NCI-H748 (cell line): Measurements from ENCODE around the gene UGT1A7.
"Not testable (repeated sequence)": the region's sequence is repeated elsewhere in the genome, so short reads cannot be mapped to it uniquely, and the experiment has no call there.

Experiments used
- DNase-seq: peaks from one replicate; lab custom pipeline; 2025; ENCODE audit not compliant: unreplicated experiment; lab: John Stamatoyannopoulos, UW

Gene UGT1A7

DNA sequence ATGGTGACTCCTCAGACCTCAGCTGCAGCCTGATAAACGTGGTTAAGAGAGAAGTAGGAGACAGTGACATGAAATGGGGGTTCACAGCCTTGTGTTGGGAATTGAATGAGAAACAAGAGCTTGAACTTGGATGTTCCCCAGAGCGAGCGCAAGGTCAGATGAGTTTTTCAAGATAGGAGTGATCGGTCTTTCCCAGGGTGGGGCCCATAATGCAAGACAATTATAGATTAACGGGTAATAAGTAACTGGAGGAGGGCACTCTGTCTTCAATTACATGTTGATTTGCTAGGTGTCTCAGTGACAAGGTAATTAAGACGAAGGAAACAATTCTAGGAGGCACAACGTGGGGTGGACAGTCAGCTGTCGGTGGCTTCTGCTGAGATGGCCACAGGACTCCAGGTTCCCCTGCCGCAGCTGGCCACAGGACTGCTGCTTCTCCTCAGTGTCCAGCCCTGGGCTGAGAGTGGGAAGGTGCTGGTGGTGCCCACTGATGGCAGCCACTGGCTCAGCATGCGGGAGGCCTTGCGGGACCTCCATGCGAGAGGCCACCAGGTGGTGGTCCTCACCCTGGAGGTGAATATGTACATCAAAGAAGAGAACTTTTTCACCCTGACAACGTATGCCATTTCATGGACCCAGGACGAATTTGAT, 31.0 kb downstream of the UGT1A7 start, which contains the start of gene UGT1A5:
Gene UGT1A5 (plus strand): TSS at position 297 of the 651 bp plus-strand sequence. CDS start 85 bp downstream, at position 382.
- no peak for DNase-seq

DNA sequence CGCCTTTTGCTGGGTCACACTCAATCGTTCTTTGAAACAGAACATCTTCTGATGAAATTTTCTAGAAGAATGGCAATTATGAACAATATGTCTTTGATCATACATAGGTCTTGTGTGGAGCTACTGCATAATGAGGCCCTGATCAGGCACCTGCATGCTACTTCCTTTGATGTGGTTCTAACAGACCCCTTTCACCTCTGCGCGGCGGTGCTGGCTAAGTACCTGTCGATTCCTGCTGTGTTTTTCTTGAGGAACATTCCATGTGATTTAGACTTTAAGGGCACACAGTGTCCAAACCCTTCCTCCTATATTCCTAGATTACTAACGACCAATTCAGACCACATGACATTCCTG, 31.5 kb downstream of the UGT1A7 start:
- DNase-seq, result no peak

DNA sequence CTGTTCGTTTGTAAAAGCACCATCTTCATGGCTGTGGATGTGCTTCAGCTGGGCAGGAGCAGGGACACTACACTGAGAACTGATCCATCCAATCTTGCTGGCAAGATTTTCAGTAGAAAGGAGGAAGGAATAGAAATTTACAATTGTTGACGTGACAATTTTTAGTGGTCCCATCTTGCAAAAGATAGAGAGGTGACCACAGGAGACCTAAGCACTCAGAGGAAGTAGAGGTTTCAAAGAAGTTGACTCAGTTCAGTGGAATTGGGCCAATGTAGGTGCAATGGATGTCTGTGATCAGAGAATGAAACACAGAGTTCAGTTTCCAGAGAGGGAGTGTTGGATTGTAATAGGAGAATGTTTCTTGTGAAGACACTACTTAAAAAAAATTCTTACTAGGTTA, 32.4 kb downstream of the UGT1A7 start:
- no peak for DNase-seq

DNA sequence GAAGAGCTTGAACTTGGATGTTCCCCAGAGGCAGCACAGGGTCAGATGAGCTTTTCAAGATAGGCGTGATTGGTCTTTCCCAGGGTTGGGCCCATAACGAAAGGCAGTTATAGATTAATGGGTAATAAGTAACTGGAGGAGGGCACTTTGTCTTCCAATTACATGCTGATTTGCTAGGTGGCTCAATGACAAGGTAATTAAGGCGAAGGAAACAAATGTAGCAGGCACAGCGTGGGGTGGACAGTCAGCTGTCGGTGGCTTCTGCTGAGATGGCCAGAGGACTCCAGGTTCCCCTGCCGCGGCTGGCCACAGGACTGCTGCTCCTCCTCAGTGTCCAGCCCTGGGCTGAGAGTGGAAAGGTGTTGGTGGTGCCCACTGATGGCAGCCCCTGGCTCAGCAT, 36.9 kb downstream of the UGT1A7 start, which contains the start of gene UGT1A4:
Gene UGT1A4 (plus strand): TSS at position 185 of the 400 bp plus-strand sequence. CDS start 85 bp downstream, at position 270.
- DNase-seq, result no peak

DNA sequence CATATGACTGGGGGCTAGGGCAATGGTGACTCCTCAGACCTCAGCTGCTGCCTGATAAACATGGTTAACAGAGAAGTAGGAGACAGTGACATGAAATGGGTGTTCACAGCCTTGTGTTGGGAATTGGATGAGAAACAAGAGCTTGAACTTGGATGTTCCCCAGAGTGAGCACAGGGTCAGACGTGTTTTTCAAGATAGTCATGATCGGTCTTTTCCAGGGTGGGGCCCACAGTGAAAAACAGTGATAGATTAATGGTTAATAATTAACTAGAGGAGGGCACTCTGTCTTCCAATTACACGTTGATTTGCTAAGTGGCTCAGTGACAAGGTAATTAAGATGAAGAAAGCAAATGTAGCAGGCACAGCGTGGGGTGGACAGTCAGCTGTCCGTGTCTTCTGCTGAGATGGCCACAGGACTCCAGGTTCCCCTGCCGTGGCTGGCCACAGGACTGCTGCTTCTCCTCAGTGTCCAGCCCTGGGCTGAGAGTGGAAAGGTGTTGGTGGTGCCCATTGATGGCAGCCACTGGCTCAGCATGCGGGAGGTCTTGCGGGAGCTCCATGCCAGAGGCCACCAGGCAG, 47.1 kb downstream of the UGT1A7 start, which contains the start of gene UGT1A3:
Gene UGT1A3 (plus strand): TSS at position 320 of the 579 bp plus-strand sequence. CDS start 85 bp downstream, at position 405.
- no peak for DNase-seq

DNA sequence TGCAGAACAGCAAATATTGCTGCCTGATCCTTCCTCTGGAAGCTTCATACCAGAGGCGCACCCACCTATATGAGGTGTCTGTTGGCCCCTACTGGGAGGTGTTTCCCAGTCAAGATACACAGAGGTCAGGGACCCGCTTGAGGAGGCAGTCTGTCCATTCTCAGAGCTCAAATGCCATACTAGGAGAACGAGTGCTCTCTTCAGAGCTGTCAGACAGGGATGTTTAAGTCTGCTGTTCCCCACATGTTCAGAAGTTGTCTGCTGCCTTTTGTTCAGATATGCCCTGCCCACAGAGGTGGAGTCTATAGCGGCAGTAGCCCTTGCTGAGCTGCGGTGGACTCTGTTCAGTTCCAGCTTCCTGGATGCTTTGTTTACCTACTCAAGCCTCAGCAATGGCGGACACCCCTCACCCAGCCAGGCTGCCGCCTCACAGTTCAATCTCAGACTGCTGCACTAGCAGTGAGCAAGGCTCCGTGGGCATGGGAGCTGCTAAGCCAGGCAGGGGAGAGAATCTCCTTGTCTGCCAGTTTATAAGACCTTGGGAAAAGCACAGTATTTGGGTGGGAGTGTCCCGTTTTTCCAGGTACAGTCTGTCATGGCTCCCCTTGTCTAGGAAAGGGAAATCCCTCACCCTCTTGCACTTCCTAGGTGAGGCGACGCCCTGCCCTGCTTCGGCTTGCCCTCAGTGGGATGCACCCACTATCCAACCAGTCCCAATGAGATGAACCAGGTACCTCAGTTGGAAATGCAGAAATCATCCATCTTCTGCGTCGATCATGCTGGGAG, 55.4 kb downstream of the UGT1A7 start:
- DNase-seq, result peak; percentile 41

DNA sequence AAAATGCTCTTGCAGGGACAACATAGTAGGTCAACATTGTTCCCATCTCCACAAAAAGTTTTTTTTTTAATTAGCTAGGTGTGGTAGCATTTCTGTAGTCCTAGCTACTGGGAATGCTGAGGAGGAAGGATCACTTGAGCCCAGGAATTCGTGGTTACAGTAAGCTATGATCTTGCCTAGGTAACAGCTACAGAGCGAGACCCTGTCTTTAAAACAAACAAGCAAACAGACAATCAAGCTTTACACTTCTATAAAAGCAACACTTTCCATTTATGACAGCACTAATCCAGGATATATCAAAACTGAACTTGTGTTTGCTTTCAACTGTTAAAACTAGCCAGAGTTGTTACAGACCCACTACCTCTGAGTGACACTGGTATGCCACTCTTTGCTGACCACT, 59.2 kb downstream of the UGT1A7 start:
- DNase-seq, result no peak

- DNase-seq, result no peak
These were observed 62.0 kb downstream of the UGT1A7 start for GRCh38 chr2:233743464-233744259.

- no peak for DNase-seq
These were observed 63.5 kb downstream of the UGT1A7 start for GRCh38 chr2:233745073-233745755.

DNA sequence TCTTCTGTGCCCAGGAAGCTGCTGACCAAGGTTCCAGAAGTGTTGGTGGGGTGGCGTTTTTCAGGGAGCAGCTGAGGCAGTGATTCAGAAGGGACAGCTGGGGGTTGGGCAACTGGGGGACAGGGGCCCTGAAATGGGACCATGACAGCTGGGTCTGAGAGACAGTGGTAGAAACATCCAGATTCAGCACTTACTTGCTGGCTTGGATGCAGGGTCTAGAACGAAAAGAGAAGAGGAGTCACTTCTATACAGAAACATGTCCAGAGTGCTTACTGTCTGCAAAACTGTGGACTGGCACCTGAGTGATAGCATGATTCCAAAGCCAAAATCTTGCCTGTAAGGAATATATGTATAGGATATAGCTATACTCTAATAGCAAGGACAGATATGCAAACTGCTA, 64.1 kb downstream of the UGT1A7 start:
- DNase-seq, result not testable (repeated sequence)

GRCh38 chr2:233746475-233747282, 65.0 kb downstream of the UGT1A7 start:
- DNase-seq, result no peak

DNA sequence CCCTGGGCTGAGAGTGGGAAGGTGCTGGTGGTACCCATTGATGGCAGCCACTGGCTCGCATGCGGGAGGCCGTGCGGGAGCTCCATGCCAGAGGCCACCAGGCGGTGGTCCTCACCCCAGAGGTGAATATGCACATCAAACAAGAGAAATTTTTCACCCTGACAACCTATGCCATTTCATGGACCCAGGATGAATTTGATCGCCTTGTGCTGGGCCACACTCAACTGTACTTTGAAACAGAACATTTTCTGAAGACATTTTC, 65.5 kb downstream of the UGT1A7 start:
- no peak for DNase-seq

GRCh38 chr2:233750689-233751088, 69.0 kb downstream of the UGT1A7 start:
- not testable (repeated sequence) for DNase-seq

GRCh38 chr2:233751212-233752009, 69.7 kb downstream of the UGT1A7 start:
- not testable (repeated sequence) for DNase-seq

DNA sequence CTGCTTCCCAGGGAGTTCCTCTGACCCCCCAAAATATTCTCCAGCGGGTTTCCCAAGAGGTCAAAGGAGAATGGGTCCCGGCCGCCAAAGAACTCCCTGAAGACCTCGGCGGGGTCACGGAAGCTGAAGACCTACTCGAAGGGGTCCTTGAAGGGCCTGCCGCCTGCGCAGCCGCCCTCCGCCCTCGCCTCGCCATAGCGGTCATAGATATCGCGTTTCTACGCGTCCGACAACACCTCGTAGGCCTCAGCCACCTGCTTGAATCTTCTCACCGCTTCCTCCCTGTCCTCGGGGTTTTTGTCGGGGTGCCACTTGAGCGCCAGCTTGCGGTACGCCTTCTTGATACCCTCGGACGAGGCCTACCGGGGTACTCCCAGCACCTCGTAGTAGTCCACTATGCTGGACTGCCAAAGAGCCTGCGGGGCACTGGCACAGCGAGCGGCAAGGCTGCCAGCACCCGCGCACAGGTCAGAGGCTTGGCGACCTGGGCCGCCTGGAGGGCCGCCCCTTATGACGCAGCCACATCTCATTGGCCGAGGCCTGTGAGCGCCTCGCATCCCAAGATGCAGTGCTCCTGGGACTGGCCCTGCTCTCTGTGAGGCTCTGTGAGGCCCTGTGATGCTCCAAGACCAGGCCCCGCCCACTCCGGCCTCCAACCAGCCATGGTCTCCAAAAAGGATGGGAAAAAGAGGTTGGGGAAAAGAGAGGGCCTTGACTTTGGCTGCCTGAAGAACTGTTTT, 73.3 kb downstream of the UGT1A7 start:
- no peak for DNase-seq

GRCh38 chr2:233756429-233757081, 74.9 kb downstream of the UGT1A7 start:
- DNase-seq, result no peak

GRCh38 chr2:233758141-233758540, 76.4 kb downstream of the UGT1A7 start:
- DNase-seq, result no peak

GRCh38 chr2:233758849-233759248, 77.1 kb downstream of the UGT1A7 start:
- DNase-seq, result no peak
